ENCODE measurements around the gene CTSD. TPM values are rescaled to one million over a fixed set of nuclear protein-coding genes. Genes with fewer than 3 reads are reported as not detected.

Gene CTSD
- total RNA-seq, 1 donor from 2014 or later = 92.1 TPM

- Mint-ChIP-seq H3K27ac (no peak overlapping the region), H3K9me3 (no peaks in the 10 kb centered on the region), H3K4me1 (ENCODE audit: low read depth) (peaks cover 43% of the 10 kb centered on the region), H3K4me3 (no peak overlapping the region), H3K36me3 (ENCODE audit: low read depth) (peaks cover 7% of the 10 kb centered on the region), H3K27me3 (ENCODE audit: insufficient read depth) (no peaks in the 10 kb centered on the region)
- no peak for DNase-seq (ENCODE audit: low spot score)
- intact Hi-C loops (cut with micrococcal nuclease) = loop anchor here (5.0 kb wide), 1 partner anchor 373 kb away; the partner anchor contains the start of gene BRSK2
These were observed 3.2 kb downstream of the CTSD start for GRCh38 chr11:1760351-1761109.

DNA sequence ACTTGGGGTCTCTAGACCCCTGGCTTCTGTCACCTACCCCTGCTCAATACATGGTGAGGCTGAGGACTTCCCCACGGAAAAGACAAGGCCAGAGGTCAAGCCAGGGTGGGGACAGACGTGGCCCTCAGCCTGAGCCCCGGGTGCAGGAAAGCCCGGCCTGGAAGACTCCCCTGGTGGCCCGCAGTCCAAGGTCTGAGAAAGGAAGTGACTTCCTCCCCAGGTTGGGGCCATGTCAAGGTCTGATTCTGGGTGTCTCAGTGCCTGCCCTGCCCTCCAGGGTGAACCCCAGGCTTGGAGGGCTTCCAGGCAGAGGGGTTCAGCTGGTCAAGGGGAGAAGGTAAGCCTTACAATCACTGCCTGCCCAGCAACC is 3.9 kb downstream of the CTSD start:
- intact Hi-C loops (cut with micrococcal nuclease) = loop anchor here (5.0 kb wide), 1 partner anchor 373 kb away; the partner anchor contains the start of gene BRSK2
- no peak overlapping the region for H3K27ac Mint-ChIP-seq

GRCh38 chr11:1759151-1759850 is 4.4 kb downstream of the CTSD start:
- peaks cover 12% of the 10 kb centered on the region for H3K36me3 Mint-ChIP-seq (ENCODE audit: low read depth)
- peak overlapping the region; percentile 71 for H3K27ac Mint-ChIP-seq
- no peak overlapping the region for H3K4me3 Mint-ChIP-seq

More for the DNA sequence above, 3.9 kb downstream of the CTSD start:
- Mint-ChIP-seq H3K4me3 (no peak overlapping the region), H3K27me3 (ENCODE audit: insufficient read depth) (no peaks in the 10 kb centered on the region), H3K4me1 (ENCODE audit: low read depth) (peaks cover 49% of the 10 kb centered on the region), H3K9me3 (no peaks in the 10 kb centered on the region), H3K36me3 (ENCODE audit: low read depth) (peaks cover 9% of the 10 kb centered on the region)
- no peak for DNase-seq (ENCODE audit: low spot score)

GRCh38 chr11:1758611-1759150 is 5.0 kb downstream of the CTSD start:
- H3K36me3 Mint-ChIP-seq (ENCODE audit: low read depth) = peaks cover 12% of the 10 kb centered on the region
- H3K27me3 Mint-ChIP-seq (ENCODE audit: insufficient read depth) = no peaks in the 10 kb centered on the region
- no peaks in the 10 kb centered on the region for H3K9me3 Mint-ChIP-seq
- DNase-seq (ENCODE audit: low spot score) = no peak
- H3K4me3 Mint-ChIP-seq = peak overlapping the region; percentile 58
- H3K4me1 Mint-ChIP-seq (ENCODE audit: low read depth) = peaks cover 45% of the 10 kb centered on the region
- peak overlapping the region; percentile 71 for H3K27ac Mint-ChIP-seq
- intact Hi-C loops (cut with micrococcal nuclease) = no loop called here

More at GRCh38 chr11:1759151-1759850, 4.4 kb downstream of the CTSD start:
- DNase-seq (ENCODE audit: low spot score) = no peak
- H3K4me1 Mint-ChIP-seq (ENCODE audit: low read depth) = peaks cover 47% of the 10 kb centered on the region
- H3K27me3 Mint-ChIP-seq (ENCODE audit: insufficient read depth) = no peaks in the 10 kb centered on the region
- intact Hi-C loops (cut with micrococcal nuclease) = no loop called here
- no peaks in the 10 kb centered on the region for H3K9me3 Mint-ChIP-seq

DNA sequence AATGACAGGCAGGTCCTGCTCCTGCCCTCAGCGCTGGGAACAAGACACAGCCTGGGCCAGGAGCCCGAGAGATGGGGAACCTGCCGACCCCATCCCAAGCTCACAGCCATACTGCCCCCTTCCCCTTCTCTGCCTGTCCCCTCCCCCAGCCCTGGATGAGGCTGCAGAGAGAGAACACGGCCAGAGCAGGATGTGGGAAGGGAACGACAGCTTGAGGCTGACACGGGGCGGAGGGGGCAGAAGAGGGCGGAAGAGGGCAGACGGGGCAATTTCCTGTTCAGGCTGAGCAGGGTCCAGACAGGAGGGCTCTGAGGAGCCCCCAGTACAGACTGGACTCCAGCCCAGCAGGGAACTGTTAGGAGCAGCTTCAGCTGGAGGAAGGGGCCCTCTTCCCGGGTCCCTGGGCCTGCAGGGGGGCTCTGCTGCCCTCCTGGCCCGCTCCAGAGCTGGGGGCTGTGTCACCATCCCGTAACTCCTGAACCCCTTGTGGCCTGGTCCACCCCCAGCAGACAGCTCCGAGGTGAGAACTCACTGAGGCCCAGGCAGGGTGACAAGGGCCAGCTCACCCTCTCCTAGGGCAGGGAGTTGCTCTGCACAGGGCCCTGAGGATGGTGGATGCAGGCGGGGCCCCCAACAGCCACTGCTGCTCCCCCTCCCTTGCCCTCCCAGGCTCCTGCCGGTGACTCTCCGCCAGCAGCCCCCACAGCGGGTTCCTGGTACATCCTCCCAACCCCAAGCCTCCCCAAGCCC is 5.7 kb downstream of the CTSD start:
- Mint-ChIP-seq H3K4me3 (peak overlapping the region; percentile 63), H3K4me1 (ENCODE audit: low read depth) (peaks cover 45% of the 10 kb centered on the region), H3K27me3 (ENCODE audit: insufficient read depth) (no peaks in the 10 kb centered on the region), H3K9me3 (no peaks in the 10 kb centered on the region), H3K36me3 (ENCODE audit: low read depth) (peaks cover 14% of the 10 kb centered on the region), H3K27ac (peak overlapping the region; percentile 73)
- intact Hi-C loops (cut with micrococcal nuclease) = no loop called here
- peak; percentile 38 for DNase-seq (ENCODE audit: low spot score)

GRCh38 chr11:1756791-1757771 is 6.6 kb downstream of the CTSD start:
- Mint-ChIP-seq H3K36me3 (ENCODE audit: low read depth) (peaks cover 16% of the 10 kb centered on the region), H3K4me3 (peak overlapping the region; percentile 11), H3K27ac (peak overlapping the region; percentile 73), H3K27me3 (ENCODE audit: insufficient read depth) (no peaks in the 10 kb centered on the region), H3K4me1 (ENCODE audit: low read depth) (peaks cover 38% of the 10 kb centered on the region), H3K9me3 (no peaks in the 10 kb centered on the region)
- intact Hi-C loops (cut with micrococcal nuclease) = no loop called here
- DNase-seq (ENCODE audit: low spot score) = no peak

DNA sequence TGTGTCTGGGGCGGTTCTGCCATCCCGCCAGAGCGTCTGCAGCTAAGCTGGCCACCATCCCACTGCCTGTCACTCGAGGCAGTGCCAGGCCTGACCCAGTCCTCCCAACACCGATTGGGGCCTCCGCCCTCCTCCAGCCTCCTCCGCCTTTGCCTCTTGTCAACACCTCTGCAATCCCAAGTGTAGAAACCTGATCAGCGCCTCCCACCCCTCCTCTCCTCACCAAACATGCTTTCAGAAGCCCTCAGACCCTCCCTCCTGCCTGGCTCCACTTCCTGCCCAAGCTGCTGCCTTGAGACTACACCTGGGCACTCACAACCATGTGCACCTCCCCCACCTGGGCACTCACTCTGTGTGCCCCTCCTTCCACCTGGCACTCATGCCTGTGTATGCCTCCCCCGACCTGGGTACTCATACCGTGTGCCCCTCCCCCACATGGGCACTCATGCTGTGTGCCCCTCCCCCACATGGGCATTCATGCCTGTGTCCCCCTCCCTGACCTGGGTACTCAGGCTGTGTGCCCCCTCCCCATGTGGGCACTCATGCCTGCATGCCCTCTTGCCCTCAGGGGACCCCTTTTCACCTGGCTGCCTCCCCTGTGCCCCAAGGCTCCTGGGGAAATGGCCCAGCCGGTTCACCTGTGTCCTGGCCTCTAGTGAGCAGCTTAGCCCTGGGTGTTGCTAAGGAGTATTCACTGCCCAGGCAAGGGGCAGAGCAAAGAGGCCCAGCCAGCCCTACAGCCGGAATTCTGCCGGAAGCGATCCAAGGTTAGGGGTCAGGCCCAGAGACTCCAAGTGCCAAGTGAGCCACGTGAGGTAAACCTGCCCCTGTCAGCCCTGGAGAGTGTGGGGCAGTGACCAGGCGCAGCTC is 7.8 kb downstream of the CTSD start:
- no peak for DNase-seq (ENCODE audit: low spot score)
- intact Hi-C loops (cut with micrococcal nuclease) = no loop called here
- peak overlapping the region; percentile 53 for H3K4me3 Mint-ChIP-seq

DNA sequence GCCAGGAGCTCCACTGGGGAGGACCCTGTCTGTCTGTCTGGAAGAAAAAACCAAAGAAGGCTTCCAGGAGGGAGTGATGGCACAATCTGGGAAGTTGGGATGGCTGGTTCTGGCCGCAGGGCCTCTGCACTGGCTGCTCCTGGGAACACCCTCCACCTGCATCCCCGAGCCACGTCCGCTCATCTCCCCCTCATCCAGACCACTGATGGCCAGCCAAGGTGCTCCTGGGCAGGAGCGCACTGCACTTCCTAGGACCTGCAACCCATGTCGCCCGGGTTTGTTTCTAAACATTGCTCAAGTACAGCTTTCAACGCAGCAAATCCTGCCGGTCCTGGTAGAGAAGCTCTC is 8.4 kb downstream of the CTSD start:
- H3K27me3 Mint-ChIP-seq (ENCODE audit: insufficient read depth) = peaks cover 3% of the 10 kb centered on the region
- peak overlapping the region; percentile 53 for H3K4me3 Mint-ChIP-seq
- DNase-seq (ENCODE audit: low spot score) = no peak
- H3K9me3 Mint-ChIP-seq = no peaks in the 10 kb centered on the region
- peaks cover 16% of the 10 kb centered on the region for H3K36me3 Mint-ChIP-seq (ENCODE audit: low read depth)
- intact Hi-C loops (cut with micrococcal nuclease) = no loop called here
- peaks cover 35% of the 10 kb centered on the region for H3K4me1 Mint-ChIP-seq (ENCODE audit: low read depth)
- H3K27ac Mint-ChIP-seq = peak overlapping the region; percentile 73

More for the DNA sequence above, 7.8 kb downstream of the CTSD start:
- Mint-ChIP-seq H3K36me3 (ENCODE audit: low read depth) (peaks cover 13% of the 10 kb centered on the region), H3K9me3 (no peaks in the 10 kb centered on the region), H3K27me3 (ENCODE audit: insufficient read depth) (no peaks in the 10 kb centered on the region), H3K27ac (peak overlapping the region; percentile 73), H3K4me1 (ENCODE audit: low read depth) (peaks cover 32% of the 10 kb centered on the region)

DNA sequence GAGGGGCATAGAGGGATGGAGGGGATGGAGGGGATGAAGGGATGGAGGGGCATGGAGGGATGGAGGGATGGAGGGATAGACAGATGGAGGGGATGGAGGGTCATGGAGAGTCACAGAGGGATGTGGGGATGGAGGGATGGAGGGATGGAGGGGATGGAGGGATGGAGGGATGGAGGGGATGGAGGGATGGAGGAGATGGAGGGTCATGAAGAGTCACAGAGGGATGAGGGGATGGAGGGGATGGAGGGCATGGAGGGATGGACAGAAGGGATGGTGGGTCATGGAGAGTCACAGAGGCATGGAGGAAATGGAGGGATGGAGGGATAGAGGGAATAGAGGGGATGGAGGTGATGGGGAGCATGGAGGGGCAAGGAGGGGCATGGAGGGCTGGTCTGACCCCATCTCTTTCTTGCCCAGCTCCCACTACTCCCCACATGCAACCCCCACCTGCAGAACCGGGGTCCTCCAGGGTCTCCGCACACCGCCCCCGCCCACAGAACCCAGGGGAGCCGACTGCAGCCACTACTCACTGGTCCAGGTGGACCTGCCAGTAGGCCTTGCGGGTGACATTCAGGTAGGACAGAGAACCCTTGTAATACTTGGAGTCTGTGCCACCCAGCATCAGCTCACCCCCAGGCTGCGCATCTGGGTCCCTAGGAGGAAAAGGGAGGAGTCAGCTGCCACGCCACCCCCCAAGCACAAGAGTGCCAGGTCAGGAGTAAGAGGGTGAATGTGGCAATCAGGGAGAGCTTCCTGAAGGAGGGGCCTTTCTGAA is 9.2 kb downstream of the CTSD start:
- no peaks in the 10 kb centered on the region for H3K9me3 Mint-ChIP-seq
- H3K36me3 Mint-ChIP-seq (ENCODE audit: low read depth) = peaks cover 18% of the 10 kb centered on the region
- no peak overlapping the region for H3K4me3 Mint-ChIP-seq
- DNase-seq (ENCODE audit: low spot score) = no peak
- no peak overlapping the region for H3K27ac Mint-ChIP-seq
- peaks cover 10% of the 10 kb centered on the region for H3K27me3 Mint-ChIP-seq (ENCODE audit: insufficient read depth)
- intact Hi-C loops (cut with micrococcal nuclease) = no loop called here
- peaks cover 42% of the 10 kb centered on the region for H3K4me1 Mint-ChIP-seq (ENCODE audit: low read depth)

GRCh38 chr11:1753929-1754305 is 9.8 kb downstream of the CTSD start:
- H3K4me1 Mint-ChIP-seq (ENCODE audit: low read depth) = peaks cover 42% of the 10 kb centered on the region
- no peak for DNase-seq (ENCODE audit: low spot score)
- intact Hi-C loops (cut with micrococcal nuclease) = no loop called here
- no peak overlapping the region for H3K27ac Mint-ChIP-seq
- H3K36me3 Mint-ChIP-seq (ENCODE audit: low read depth) = peaks cover 18% of the 10 kb centered on the region
- H3K9me3 Mint-ChIP-seq = no peaks in the 10 kb centered on the region
- H3K27me3 Mint-ChIP-seq (ENCODE audit: insufficient read depth) = peaks cover 12% of the 10 kb centered on the region
- no peak overlapping the region for H3K4me3 Mint-ChIP-seq
